Measurements from ENCODE around the gene KIAA0513. TPM values are rescaled to one million over a fixed set of nuclear protein-coding genes. Genes with fewer than 3 reads are reported as not detected.

Gene KIAA0513
- total and polyA plus RNA-seq, 10 of the 15 experiments (the other 5 are each of a cell fraction or from before 2014, with no cell fraction given), result 0.14 to 5.8 (median 2.0) TPM

- no peak for TF ChIP-seq CUX1 (IDR thresholded peaks at IDR 0.05; ENCODE audit: insufficient replicate concordance, low read depth, low read length)
- TF ChIP-seq CBFB (IDR thresholded peaks at IDR 0.05; ENCODE audit: low read depth), result no peak
- no peak for TF ChIP-seq NFXL1 (IDR thresholded peaks at IDR 0.05; ENCODE audit: borderline replicate concordance)
- no peak for TF ChIP-seq RCOR1 (conservative IDR thresholded peaks at IDR 0.05; ENCODE audit: low read depth, low read length)
- no peak for TF ChIP-seq TCF12 (IDR thresholded peaks at IDR 0.05; ENCODE audit: low read depth, low read length)
- TF ChIP-seq SIN3A (IDR thresholded peaks at IDR 0.05; ENCODE audit: low read depth, low read length), result no peak
- TF ChIP-seq MTA3 (IDR thresholded peaks at IDR 0.05; ENCODE audit: borderline replicate concordance, low read length), result no peak
- TF ChIP-seq IKZF1 (conservative IDR thresholded peaks at IDR 0.05), result no peak
- no peak for TF ChIP-seq POLR2AphosphoS2 (IDR thresholded peaks at IDR 0.05; ENCODE audit: low read depth, low read length)
These were observed 8.9 kb upstream of the KIAA0513 start (continued) for GRCh38 chr16:85018529-85019236.

Measured in GM12878 (cell line).